ENCODE results near the gene TP53AIP1. TPM values are rescaled to one million over a fixed set of nuclear protein-coding genes. Genes with fewer than 3 reads are reported as not detected.

TP53AIP1 gene
- total RNA-seq, 4 donors from 2014 or later, result 1.0 TPM; not detected in 3

- no peaks in the 10 kb centered on the region for H3K36me3 ChIP-seq
- intact Hi-C loops (cut with DNase I; ENCODE audit: low total_unique reads), result no loop called here
- no peaks in the 10 kb centered on the region for H3K4me1 ChIP-seq
- no peak for DNase-seq
- no peaks in the 10 kb centered on the region for H3K27me3 ChIP-seq
- no peak overlapping the region for H3K27ac ChIP-seq
- TF ChIP-seq CTCF (IDR thresholded peaks at IDR 0.05) (no peak), POLR2A (IDR thresholded peaks at IDR 0.05) (no peak)
- H3K9me3 ChIP-seq, result no peaks in the 10 kb centered on the region
- H3K4me3 ChIP-seq, result no peak overlapping the region
Observed at GRCh38 chr11:128927108-128927461, 15.6 kb downstream of the TP53AIP1 start.

- DNase-seq, result no peak
- Histone ChIP-seq H3K36me3 (no peaks in the 10 kb centered on the region), H3K27me3 (no peaks in the 10 kb centered on the region), H3K4me1 (no peaks in the 10 kb centered on the region), H3K27ac (no peak overlapping the region), H3K4me3 (no peak overlapping the region), H3K9me3 (no peaks in the 10 kb centered on the region)
- intact Hi-C loops (cut with DNase I; ENCODE audit: low total_unique reads), result no loop called here
- TF ChIP-seq CTCF (IDR thresholded peaks at IDR 0.05), result no peak
- no peak for TF ChIP-seq POLR2A (IDR thresholded peaks at IDR 0.05)
Observed at GRCh38 chr11:128926437-128927107, 16.1 kb downstream of the TP53AIP1 start.

- no peaks in the 10 kb centered on the region for H3K4me1 ChIP-seq
- no peak overlapping the region for H3K27ac ChIP-seq
- DNase-seq, result no peak
- no peaks in the 10 kb centered on the region for H3K27me3 ChIP-seq
- TF ChIP-seq POLR2A (IDR thresholded peaks at IDR 0.05) (no peak), CTCF (IDR thresholded peaks at IDR 0.05) (no peak)
- H3K36me3 ChIP-seq, result no peaks in the 10 kb centered on the region
- H3K4me3 ChIP-seq, result no peak overlapping the region
- intact Hi-C loops (cut with DNase I; ENCODE audit: low total_unique reads), result no loop called here
- no peaks in the 10 kb centered on the region for H3K9me3 ChIP-seq
Observed at GRCh38 chr11:128926000-128926399, 16.7 kb downstream of the TP53AIP1 start.

- H3K27me3 ChIP-seq, result no peaks in the 10 kb centered on the region
- H3K4me1 ChIP-seq, result no peaks in the 10 kb centered on the region
- no peaks in the 10 kb centered on the region for H3K9me3 ChIP-seq
- no peak for TF ChIP-seq CTCF (IDR thresholded peaks at IDR 0.05)
- TF ChIP-seq POLR2A (IDR thresholded peaks at IDR 0.05), result no peak
- H3K36me3 ChIP-seq, result no peaks in the 10 kb centered on the region
- DNase-seq, result no peak
- H3K27ac ChIP-seq, result no peak overlapping the region
- intact Hi-C loops (cut with DNase I; ENCODE audit: low total_unique reads), result no loop called here
- no peak overlapping the region for H3K4me3 ChIP-seq
Observed at GRCh38 chr11:128925250-128925600, 17.4 kb downstream of the TP53AIP1 start.

- Histone ChIP-seq H3K27me3 (no peaks in the 10 kb centered on the region), H3K9me3 (no peaks in the 10 kb centered on the region), H3K4me1 (no peaks in the 10 kb centered on the region), H3K27ac (no peak overlapping the region), H3K4me3 (no peak overlapping the region), H3K36me3 (no peaks in the 10 kb centered on the region)
- intact Hi-C loops (cut with DNase I; ENCODE audit: low total_unique reads), result no loop called here
- TF ChIP-seq POLR2A (IDR thresholded peaks at IDR 0.05), result no peak
- TF ChIP-seq CTCF (IDR thresholded peaks at IDR 0.05), result no peak
- no peak for DNase-seq
Observed at GRCh38 chr11:128924510-128925249, 18.0 kb downstream of the TP53AIP1 start.

Data from uterus (tissue), 4 donors.